ENCODE data around the gene ZCCHC18.
A peak's percentile ranks its signal among the peaks of the same experiment; 100 is the strongest.

Gene ZCCHC18

DNA sequence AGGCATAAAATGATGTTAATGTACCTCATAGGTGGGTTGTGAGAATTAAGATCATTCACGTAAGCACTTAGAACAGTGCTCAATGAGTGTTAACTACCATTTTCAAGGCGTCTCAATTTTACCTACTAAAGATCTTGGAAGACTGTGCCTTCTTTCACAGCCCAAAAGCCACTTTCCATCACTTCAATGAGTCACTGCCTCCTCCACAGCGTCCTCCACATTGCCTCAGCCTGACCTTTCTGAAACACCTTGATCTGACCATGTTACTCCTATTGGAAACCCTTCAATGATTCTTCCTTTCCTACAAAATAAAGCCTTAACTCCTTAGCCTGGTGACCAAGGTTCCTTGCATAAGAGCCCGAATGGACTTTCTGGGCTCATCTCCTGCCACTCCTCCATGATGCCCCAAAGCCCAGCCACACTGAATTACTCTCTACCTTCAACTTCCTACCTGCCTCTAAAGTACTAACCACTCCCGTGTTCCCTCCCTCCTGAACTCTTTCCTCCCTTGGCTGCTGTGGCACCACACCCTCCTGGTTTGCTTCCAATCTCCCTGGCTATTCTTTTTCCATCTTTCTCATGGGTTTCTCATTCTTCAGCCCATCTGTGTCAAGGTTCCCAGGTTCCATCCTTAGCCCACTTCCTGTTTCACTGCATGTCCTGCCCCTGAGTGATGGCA, 22.4 kb downstream of the ZCCHC18 start:
- no peak for DNase-seq

DNA sequence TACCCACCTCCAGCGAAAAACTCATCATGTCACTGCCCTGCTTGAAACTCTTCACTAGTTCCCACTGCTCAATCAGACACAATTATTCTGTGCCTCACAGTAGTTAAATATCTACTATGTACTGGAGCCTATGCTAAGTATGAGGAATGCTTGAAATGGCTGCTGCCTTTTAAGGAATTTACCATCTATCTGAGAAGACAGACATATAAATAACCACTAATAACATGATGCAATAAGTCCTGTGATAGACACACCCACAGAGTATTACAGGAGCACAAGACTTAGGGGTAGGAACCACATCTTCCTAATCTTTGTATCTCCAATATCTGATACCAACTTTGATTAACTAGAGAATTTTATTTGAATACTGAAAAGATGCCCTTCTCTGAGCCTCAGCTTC, 23.4 kb downstream of the ZCCHC18 start:
- DNase-seq = no peak

DNA sequence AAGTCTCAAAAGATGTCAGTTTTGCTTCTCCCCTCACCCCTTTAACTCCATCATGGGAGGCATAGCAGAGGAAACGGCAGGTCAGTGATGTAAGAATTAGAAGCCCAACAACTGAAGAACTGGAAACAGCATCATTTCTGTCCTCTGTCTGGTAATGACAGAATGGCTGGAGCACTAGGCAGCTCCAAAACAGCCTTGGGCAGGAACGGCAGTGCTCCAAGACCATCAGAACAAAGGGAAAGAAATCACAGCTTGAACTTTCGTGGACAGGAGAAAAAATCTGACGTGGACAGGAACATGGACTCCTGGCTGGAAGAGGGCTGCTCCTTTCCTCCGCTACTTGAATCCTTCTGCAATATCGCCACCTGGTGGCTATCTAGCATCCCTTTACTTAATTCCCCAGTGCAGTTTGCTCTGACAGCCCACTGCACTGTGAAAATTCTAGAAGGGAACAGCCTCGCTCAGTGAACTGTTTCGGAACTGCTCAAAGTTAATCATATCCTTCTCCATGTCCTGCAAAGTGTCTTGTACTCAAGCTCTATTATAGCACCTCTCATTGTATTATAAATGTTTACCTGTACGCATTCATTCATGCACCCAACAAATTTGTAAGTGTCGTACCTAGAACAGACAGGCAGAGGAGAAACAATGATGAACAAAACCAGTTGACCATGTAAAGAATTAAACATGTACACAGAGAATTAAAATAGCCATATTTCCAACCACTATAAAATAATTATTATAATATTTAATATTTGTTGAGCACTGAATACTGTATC, 24.1 kb downstream of the ZCCHC18 start:
- DNase-seq = peak; percentile 24 to 56

DNA sequence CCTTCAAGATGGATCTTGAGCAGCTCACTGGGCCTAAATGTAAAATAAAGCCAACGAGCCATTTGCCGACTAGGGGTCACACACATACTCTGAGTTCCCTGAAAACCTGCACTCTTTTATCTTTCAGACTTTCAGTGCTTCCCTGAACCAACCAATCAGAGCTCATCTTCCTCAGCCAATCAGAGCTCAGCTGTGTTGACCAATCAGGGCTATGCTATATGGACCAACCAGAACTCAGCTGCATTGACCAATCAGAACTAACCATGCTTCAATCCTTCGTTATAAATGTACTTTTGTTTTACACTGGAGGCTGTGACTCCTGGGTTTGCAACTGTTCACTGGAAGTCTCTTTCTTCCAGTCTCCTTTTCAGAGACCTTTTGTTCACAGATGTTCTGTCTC, 25.2 kb downstream of the ZCCHC18 start:
- DNase-seq = no peak

DNA sequence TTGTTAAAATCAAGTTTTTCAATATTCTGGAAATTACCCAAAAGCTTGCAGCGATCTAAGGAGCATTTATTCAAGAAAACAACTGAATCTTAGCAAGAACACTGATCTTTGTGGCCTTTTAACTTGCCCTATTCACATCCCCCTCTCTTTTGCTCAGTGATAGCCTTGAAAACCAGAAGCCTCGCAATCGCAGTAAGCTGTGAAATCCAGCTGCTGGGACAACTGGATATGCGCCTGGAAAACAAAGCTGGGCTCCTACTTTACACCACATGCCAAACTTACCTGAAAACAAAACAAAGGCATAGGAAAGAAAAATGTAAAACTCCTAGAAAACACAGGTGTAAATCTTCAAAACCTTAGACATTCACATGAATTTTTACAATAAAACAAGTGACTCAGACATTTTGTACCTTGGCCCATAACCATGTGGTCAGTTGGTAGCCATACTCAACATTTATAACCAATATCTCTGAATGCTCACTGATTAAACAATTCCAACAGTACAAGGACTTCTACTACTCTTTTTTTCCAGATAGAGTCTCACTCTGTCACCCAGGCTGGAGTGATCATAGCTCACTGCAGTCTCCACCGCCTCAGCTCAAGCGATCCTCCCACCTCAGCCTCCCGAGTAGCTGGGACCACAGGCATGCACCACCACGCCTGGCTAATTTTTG, 28.9 kb downstream of the ZCCHC18 start:
- no peak for DNase-seq

DNA sequence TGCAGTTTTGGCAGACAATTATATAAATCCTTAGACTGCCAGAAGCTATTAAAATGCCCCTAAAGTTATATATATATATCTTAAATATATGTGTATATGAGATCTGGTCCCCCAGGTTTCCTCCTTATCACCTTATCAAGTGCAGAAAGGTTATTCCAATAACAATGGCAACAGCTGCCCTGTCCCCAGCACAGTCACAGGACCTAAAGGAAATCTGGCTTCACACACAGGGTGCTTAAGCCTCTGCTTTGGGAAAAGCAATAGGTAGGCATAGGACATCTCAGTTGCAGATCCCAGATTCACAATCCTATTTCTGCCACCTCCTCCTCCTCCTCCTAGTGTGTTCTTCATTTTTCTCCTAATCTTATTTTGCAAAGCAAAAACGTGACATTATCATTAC, 38.7 kb downstream of the ZCCHC18 start:
- no peak for DNase-seq

DNA sequence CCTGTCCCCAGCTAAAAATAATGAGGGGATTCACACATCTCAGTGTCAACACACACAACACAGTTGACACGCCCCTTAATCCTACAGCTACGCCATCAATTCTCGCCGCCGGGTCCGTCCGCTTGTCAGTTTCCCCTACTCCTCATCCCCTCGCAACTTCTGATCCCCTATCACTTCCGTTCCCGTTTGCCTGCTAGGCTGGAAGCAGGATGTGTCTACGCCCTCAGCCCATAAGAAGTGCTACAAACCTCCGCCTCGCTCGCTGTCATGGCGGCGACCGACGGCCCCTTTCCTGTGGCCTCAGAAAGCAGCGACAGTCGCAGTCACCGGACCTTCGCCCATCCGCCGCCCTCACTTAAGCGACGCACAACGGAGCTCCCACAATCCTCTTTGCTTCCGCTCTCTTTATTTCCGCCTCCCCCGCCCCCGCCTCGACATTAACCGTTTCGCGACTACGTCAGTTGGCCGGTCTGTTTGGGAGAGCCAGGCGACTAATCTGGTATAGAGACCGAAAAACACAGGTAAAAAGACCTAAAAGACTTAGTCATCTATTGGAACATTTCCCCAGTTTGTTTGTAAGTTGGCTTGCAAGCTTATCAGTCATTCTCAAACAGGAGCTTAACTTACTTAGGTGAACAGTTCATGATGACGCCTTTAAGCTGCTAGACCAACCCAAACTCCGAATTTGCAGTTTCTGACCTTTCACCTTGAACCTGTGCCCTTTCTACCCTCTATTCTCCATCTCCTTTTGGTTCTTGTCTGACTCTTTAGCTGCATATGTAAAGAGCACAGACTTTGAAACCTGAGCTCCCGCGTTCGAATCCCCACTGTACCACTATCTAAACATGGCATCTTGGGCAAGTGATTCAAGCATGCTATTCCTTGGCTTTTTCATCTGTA, 44.6 kb downstream of the ZCCHC18 start, which contains the start of gene SLC25A53:
SLC25A53 (minus strand) TSS at position 380 of the 900 bp plus-strand sequence. CDS start 51,752 bp downstream, outside the sequence.
- DNase-seq = peak; percentile 74 to 78
